GM21360 (cell line): Measurements from ENCODE around the gene CTRB2.

Experiments used
- ATAC-seq: cut with Tn5 transposase; IDR thresholded peaks from one replicate; pipeline ENCODE4 v1.9.1; 2021; ENCODE audit warnings: mild to moderate bottlenecking, moderate library complexity; ENCODE audit not compliant: unreplicated experiment

Gene CTRB2

GRCh38 chr16:75206749-75207451 lies at the start of gene CTRB2:
CTRB2 (minus strand) TSS chr16:75207161; CDS start chr16:75207141, 20 bp downstream.
- ATAC-seq = peak; percentile 49

- no peak for ATAC-seq
Measured at GRCh38 chr16:75256059-75256571, 49.2 kb upstream of the CTRB2 start.

DNA sequence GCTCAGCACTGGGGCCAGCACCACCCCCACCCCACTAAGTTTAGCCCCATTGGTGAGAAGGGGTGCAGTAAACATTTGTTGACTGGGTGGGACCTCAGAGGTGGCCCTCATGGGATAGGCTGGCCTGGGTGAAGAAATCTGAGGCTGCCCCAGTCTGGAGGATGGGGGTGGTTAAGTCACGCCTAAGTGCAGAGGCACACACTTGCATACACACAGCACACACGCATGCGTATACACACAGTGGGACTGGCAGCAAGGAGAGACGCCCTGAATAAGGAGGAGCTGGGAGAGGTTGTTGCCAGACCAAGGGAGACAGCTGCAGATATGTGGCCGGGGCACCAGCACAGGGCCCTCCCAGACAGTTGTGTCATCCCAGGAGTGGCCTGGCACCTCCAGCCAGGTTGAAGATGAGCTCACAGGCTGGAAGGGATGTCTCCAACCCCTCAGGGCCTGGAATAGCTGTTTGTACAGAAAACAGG lies 47.4 kb upstream of the CTRB2 start:
- no peak for ATAC-seq

DNA sequence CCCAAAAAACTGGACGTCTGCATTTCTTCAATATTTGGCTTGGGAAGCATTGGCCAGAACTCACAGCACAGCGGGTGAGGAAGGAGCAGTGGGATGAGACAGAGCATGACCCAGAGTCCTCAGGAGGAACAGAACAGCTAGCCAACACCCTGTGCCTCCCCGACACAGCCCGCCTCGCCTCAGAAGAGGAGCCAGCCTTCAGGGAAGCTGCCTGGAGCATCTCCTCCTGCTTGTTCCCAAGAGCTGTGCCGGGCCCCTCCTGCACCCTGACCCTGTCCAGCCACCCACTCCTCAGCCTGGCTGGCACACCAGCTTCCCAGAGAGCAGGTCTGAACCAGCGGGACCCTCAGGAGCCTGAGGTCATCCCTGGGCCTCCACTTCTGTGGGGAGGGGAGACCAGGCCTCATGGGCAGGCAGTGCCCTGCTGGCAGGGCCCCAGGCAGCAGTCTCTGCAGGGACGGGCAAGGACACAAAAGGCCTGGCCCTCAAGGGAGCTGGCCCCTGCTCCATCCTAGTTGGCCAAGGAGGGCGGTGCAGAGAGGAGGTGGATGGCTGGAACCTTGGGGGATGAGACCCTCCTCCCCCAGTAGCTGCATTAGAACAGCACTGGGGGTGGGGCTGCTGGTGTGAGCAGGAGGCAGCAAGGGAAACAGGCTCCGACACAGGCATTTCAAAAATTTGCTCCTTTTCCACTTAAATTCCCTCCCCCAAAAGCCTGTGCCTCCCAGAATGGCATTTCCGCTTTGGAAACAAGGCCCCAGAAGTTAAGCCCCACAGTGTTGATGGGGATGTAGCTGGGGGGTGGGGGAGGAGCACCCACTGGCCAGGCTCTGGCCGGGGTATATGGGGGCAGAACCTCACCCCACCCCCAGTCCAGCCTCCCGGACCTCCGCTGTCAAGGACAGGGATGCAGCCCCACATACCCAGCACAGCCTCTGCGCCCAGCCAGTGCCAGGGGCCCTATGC lies 46.3 kb upstream of the CTRB2 start:
- no peak for ATAC-seq

DNA sequence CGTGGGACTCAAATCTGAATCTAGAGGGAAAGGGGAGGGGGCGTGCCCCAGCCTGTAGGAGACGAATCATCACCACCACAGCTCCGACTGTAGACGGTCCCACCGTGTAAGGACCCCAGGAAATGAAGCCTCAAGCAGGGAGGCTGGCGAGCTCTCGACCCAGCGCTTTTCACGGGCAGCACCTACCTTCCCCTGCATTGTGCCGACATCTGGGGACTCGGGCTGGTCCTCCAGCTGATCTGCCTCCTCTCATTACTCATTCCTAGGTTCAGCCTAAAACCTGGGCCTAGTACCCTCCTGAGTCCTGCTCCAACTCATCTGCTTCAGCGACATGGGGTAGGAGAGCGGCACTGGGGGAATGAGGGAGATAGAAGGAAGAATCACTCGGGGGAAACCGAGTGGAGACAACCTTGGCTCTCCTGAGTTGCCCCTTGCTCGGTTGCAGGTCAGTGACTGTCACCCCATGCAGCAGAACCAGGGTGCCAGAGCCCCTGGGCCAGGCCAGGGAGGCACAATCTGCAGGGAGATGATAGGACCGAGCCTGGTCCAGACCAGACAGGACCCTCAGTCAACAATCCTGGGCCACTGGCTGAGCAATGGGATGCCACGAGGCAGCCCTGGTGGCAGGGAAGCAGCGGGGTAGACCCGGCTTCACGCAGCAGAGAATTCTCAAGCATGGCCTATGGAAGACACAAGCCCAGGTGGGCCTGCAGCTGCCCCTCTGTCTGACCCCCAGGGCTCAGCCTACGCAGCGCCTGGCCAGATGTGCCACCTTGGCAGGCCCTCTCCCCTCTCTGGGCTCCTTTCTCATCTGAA lies 45.3 kb upstream of the CTRB2 start:
- ATAC-seq = no peak

- peak; percentile 87 for ATAC-seq
Measured at GRCh38 chr16:75251280-75252048, 44.5 kb upstream of the CTRB2 start, which contains the start of gene BCAR1. BCAR1 (minus strand) TSS chr16:75251624; CDS start chr16:75251482, 142 bp downstream.

- ATAC-seq = peak; percentile 20
Measured at GRCh38 chr16:75250809-75251279, 43.9 kb upstream of the CTRB2 start.

GRCh38 chr16:75250089-75250808 lies 43.3 kb upstream of the CTRB2 start:
- ATAC-seq = no peak

DNA sequence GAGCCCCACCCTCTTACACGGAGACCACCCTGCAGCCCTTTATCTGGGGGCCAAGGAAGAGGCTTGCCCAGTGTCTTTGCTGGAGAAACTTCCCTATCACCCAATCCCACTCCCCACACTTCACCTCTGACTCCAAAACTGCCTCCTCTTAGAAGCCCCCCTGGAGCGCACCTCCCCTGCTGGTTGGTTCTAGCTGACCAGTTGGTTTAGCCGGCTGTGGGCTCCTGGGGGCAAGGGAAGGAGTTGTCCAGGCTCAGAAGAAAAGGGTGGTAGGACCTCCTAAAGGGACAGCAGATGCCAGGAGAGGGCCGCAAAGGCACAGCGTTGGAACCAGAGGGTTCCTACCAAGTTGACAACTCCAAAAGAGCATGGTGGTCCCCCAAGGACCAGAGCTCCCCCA lies 42.5 kb upstream of the CTRB2 start:
- no peak for ATAC-seq

- ATAC-seq = no peak
Measured at GRCh38 chr16:75248536-75249380, 41.8 kb upstream of the CTRB2 start.

- ATAC-seq = no peak
Measured at GRCh38 chr16:75248142-75248535, 41.2 kb upstream of the CTRB2 start.

DNA sequence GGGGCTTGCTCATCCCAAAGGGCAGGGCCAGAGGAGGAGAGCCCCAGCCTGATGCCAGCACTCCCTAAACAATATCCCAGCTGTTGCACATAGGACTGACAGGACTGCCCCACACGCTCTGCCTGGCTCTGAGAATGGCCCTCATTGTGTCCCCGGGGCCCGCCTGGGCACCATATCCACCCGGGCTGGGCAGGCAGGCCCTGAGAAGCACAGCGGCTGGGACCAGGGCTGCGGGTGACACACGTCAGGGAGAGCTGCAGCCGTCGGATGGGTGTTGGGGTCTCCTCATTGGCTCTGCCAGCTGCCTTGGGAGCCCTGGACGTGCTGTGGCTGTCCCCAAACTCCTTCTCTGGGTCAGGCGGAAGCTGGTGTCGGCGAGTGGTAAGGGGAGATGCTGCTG lies 40.3 kb upstream of the CTRB2 start:
- ATAC-seq = no peak

GRCh38 chr16:75246504-75247205 lies 39.7 kb upstream of the CTRB2 start:
- no peak for ATAC-seq

- no peak for ATAC-seq
Measured at GRCh38 chr16:75244844-75245758, 38.1 kb upstream of the CTRB2 start.

DNA sequence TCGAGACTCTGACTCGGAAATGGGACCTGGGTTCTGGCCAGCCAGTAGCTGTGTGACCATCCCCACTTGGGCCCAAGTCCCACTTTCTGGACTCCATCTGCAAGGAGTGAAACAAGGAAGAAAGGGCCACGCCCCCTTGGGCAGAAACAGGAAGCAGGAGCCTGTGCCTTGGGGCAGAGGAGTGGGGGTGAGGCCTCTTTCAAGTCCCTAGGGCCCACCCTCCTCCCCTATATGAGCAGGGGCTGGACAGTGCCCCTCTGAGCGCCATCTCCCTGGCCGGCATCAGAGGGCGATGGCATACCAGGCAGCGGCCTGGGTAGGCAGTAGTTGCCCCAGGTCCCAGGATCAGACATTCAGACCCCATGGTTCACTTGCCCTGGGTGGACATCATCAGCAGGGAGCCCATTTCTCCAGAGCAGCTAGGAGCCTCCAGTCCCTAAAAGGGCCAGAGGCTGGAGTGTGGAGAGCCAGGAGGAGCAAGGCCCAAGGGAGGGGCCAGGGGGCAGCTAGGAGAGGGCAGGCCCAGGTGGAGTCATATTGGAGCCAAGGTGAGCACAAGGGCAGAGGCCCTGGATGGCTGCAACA lies 37.4 kb upstream of the CTRB2 start:
- ATAC-seq = no peak

DNA sequence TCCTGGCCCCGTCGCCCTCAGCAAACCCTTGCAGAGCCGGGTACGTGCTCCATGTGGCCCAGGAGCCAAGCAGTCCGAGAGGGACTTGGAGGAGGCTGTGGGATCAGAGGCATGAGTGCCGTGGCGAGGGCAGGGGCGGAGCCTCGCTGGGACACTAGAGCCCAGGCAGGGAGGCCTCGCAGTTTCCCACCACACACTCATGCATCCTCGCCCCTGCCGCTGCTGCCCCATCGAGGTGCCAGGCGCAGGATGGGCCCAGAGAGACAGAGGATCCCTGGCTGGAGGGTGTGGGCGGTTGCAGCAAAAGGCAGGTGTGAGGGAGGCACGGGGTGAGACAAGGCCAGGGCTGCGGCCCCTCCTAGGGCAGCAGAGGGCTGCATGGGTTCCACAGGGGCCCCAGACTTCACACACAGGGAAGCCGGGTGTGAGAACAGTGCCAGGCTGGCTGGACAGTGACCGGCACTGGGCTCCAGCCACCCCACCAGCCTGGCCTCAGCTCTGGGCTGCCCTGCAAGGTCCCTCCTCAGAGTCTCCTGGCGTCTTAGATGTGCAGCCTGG lies 36.8 kb upstream of the CTRB2 start:
- no peak for ATAC-seq
